ENCODE measurements around the gene ABCA9.

Gene ABCA9

DNA sequence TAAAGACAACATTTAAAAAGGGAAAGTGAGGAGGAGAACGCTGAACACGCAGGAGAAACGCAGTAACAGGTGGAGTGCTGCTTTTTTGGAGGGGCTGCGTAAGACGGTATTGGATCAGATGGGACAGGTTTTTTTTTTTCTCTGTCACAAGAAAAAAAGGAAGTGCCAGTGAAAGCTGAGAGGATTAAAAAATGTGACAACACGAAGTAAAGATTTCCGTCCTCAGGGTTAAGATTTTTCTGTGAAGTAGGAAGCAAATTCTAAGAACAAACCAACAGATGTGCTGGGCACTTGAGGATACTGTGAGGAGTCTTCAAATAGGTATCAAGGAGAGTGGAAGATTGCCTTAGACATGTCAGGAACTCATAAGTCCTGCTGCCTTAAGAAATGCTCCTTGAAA lies 5.8 kb upstream of the ABCA9 start:
- in situ Hi-C loops (cut with MboI; ENCODE audit: low sequenced_read_pairs), result no loop called here

DNA sequence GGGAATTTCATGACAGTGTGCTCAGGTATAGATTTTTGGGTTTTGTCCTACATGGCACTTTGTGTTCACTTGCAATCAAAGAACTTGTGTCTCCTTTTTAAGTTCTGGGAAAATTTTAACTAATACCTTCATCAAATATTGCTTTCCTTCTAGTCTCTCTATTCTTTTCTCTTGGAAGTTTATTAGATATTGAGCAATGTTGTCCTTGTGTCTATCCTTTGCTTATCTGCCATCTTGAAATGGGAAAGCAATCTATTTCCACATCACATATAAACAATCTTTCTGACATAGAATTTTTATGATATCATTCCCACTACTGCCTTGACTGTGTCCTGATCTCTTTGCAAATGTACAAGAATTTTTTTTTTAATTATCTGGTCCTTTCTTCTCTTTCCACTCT lies 4.4 kb upstream of the ABCA9 start:
- in situ Hi-C loops (cut with MboI; ENCODE audit: low sequenced_read_pairs), result no loop called here

DNA sequence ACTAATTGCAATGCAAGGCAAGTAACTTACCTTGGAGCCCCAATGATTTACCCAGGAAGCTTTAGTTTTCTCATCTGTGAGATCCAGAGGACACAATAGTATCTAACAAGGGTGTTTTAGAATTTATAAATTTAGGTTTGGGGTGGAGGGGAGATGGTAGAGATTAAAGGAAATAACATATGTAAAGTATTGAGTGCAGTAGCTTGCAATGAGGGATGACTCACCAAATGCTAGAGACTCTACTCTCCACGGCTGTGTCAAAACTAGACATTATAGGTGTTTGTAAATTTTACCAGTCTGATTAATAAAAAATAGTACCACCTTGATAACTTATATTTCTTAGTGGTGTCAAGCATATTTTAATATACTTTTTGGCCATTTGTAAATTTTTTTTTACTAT lies 3.7 kb upstream of the ABCA9 start:
- in situ Hi-C loops (cut with MboI; ENCODE audit: low sequenced_read_pairs), result no loop called here

DNA sequence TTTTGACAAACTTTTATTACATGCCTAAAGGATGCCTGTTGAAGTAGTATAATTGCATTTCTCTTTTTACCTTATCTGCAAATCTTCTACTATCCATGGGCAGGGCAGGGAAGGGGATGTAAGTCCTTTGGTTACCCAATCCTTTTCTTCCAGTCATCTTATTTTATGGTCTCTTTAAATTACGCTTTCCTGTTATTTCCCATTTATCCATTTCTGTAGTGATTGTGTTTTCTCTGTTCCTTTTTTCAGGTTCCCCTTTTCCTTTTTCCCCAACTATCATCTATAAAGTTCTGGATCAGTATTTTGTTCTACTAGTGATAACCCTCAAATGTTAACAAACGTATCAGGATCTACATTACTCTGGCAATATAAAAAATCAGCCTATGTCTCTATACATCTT lies 3.3 kb upstream of the ABCA9 start:
- in situ Hi-C loops (cut with MboI; ENCODE audit: low sequenced_read_pairs), result no loop called here

DNA sequence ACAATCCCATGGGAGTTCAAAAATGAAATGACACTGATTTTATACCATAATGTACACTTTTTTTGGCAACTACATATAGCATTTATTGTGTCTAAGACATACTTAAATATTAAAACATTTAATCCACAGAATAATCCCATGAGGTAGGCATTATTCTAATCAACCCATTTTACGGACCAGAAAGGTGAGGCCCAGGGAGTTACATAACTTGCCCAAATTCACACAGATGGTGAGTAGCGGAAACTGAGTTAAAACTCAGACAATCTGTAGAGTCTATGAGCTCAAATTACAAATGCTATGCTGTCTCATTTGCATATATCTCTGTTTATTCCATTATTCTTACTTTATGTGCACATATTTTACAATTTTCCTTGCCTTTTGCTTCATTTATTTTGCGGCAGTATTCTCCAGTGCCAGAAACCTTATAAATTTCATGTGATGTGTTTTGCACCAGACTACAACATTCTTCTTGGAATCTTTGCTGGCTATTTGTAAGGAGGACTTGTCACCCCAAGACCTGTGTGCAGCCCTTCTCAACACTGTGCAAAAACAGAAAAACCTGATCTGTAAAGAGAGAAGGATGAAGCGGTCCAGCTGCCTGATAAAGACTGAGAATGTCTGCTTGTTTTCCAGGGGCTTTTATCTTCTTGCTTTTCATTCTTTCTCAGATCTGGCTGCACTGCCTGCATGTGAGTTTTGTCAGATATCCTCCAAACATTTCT lies 2.3 kb upstream of the ABCA9 start:
- in situ Hi-C loops (cut with MboI; ENCODE audit: low sequenced_read_pairs), result no loop called here

DNA sequence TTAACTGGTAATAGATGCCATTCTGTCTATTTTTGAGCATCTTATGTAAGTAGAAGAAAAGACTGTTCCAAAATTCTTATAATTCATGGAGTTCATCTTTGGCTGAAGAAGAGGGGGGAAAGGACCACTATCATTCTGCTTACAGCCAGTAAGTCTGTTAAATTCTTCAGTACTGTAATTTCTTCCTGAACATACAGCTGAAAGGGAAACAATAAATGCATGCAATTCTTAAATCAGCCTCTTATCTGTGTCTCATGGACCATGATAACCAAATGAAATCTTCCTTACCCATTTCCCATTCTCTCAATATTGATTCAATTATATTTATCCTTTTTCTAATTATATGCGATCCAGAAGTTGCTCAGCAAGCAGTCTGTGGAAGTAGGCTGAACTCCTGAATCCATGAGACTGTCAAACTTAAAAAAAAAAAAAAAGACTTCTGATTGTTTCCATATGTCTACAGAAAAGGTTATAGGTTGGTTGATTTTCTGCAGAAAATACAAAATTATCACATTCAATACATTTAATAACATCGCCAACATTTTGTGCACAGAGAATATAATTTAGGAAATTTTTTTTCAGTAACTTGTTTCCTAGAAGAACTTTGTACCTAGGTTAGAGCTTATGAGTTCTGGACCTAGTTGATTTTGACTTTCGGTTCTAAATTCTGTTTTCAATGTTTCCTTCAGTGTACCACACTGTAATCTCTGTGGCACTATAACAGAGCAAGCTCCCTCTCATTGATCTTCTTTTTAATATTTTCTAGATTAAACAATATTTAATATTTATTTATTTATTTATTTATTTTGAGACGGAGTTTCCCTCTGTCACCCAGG lies 1.2 kb upstream of the ABCA9 start:
- in situ Hi-C loops (cut with MboI; ENCODE audit: low sequenced_read_pairs), result no loop called here

DNA sequence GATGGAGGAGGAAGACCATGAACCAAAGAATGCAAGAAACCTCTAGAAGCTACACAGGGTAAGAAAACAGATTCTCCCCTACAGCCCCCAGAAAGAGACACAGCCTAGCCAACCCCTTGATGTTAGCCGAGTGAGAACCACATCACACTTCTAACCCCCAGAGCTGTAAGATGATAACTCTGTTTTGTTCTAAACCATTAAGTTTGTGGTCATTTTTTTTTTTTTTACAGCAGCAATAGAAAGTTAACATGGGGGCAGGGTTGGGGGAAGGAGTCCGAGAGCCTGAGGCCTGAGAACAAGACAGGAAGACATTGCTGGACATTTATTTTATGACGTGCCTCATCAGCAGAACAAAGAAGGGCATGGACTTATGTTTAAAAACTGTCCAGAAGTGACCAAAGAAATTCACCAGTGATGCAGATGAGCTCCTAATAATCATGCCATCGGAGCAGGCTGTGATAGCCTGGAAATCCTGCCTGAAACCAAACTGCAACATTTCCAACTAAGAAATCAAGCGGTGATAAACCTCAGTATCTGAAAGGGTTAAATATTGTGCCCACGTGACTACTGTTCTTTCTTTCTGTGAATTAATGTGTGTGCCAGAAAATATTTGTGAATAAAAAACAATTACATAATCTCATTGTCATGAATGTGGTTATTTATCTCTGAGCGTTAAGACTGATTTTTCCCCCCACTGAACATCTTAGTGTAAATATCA lies 1.1 kb downstream of the ABCA9 start:
- in situ Hi-C loops (cut with MboI; ENCODE audit: low sequenced_read_pairs), result no loop called here

DNA sequence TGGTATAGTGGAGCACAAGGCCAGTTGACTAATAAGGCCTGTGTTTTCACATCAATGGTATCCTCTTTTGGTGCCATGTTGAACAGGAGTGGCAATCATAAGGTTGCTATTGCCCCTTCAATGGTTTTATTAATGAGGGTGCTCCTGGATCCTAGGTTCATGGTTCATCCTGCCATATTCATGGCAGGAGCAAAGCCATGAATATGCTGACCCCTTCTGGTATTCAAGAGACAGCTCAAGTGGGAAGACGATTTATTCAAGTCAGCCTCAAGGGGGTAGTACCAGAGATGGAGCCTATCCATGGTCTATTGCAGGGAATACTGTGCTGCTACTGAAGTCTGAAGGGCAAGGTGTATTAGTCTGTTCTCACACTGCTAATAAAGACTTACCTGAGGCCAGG lies 2.6 kb downstream of the ABCA9 start:
- in situ Hi-C loops (cut with MboI; ENCODE audit: low sequenced_read_pairs), result no loop called here

DNA sequence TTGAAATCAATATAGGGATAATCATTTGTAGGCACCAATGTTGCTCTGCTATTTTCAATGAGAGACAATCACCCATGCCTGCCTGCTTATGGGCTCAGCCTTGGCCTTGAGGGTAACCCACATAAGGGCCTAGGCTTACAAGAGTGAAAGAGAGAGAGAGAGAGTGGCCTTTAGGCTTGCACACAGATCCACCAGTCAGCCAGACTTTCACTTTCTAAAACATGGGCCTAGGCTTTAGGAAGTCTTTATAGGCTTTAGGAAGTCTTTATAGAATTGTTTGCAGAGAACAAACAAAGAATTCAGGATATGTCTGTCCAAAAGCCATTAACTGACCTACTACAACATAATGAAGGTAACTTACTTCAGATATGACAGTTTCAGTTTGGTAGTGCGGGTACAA lies 3.4 kb downstream of the ABCA9 start:
- in situ Hi-C loops (cut with MboI; ENCODE audit: low sequenced_read_pairs), result no loop called here

DNA sequence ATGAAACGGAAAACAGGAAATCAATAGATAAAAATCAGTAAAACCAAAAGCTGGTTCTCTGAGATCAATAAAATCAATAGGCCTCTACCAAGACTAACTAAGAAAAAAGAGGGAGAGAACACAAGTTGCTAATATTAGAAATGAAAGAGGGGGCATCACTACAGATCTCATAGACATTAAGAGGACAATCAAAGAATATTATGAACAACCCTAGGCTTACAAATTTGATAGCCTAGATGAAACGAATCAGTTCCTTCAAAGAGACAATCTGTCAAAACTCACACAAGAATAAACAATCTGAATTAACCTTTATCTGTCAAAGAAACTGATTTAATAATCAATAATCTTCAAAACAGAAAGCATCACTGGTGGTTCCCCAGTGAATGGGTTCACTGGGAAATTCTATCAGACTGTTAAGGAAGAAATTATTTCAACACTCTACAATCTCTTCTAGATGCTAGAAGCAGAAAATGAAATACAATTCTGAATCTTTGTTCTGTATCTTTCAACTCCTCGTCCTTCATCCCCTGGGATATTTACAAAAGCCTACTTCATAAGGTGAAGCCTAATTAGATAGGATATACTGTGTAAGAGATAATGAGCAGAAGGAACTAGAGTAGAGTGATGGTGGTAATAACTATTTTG lies 4.4 kb downstream of the ABCA9 start:
- in situ Hi-C loops (cut with MboI; ENCODE audit: low sequenced_read_pairs), result no loop called here

DNA sequence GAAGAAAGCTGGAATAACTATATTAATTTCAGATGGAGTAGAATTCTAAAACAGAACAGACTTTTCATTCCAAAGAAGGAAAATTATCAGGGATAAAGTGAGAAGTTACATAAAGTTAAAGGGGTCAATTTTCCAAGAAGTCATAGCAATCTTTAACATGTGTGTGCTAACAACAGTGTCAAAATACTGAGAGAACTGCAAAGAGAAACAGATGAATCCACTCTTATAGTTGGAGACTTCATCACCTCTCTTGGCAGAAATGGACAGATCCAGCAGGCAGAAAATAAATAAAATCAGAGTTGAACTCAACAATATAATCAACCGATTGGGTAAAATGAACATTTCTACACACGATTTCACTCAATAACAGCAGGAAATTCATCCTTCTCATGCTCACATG lies 5.4 kb downstream of the ABCA9 start:
- in situ Hi-C loops (cut with MboI; ENCODE audit: low sequenced_read_pairs), result no loop called here

DNA sequence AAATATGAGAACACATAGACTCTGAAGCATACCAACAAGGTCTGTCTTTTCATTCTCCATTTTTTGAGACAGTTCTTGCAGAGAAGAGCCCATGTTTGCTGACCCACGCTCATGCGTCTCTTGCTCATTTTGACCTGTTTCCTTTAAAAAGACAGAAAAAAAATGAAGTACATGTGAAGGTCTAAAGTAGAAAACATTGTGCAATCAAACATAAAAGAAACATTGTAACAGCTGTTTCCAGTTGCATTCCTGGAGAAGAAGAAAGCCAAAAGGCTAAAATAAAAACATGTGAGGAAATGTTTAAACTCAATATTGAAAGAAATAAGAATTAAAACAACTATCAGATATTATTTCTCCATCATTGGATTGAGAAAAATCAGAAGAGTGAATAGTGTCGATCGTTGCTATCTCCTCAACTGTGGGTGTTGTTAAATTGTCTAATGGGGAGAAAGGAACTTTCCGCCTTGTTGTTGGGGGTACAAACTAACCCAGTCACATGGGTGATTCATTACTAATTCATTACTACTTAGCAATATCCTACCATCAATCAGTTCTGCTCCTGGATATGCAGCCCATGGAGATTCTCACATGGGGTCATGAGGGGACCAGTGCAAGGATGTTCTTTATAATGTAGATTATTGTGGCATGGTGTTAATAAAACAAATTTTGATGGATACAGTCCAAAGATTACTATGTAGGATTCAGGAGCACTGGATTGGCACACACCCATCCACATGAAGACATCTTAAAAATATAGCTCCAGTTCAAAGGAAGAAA lies 9.5 kb downstream of the ABCA9 start:
- in situ Hi-C loops (cut with MboI; ENCODE audit: low sequenced_read_pairs), result no loop called here

DNA sequence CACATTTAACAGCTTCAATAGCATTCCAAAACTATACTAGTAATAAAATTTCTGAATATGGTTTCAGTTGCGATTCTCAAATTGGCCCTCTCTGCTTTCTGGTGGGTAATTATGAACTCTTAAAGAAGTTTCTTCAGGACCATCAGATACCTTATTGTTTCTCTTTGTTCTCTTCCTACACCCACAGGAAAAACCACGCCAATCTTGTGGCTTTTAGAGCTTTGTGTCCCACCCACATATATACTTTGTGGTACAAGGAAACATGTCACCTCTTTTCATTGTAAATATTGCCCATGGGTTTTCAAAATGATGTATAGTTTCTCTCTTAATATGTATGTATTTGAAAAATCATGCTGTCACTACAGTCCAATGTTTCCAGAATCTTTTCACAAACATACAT lies 12.1 kb downstream of the ABCA9 start:
- in situ Hi-C loops (cut with MboI; ENCODE audit: low sequenced_read_pairs), result no loop called here

DNA sequence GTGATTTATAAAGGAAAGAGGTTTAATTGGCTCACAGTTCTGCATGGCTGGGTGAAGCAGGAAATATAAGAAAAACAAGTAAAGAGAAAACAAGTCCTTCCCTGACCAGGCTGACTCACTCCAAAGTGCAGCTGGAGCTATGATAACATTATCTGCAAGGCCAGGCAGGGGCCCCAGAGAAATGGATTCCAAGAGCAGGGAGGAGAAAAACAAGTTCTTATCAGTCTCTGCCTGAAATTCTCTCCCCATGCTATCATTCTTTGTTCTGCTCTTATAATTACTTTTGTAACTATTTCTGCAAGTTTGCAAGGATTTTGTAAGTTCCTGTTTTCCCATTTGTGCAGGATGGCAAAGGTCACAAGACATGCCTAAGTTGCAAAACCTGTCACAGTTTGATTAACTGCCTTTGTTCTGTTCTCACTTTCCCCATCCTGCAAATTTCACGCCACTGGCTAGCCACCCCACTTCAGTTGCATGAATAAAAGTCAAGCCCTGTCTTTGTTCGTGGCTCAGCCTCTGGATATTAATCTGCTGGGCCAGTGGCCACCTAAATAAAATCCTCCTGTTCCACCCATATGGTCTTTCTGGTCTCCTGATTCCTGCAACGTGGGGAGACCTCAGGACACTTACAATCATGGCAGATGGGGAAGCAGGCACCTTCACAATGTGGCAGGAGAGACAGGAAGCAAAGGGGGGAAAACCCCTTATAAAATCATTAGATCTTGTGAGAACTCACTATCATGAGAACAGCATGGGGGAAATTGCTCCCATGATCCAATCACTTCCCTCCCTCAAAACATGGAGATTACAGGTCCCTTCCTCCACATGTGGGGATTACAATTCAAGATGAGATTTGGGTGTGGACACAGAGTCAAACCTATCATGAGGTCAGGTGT lies 13.1 kb downstream of the ABCA9 start:
- in situ Hi-C loops (cut with MboI; ENCODE audit: low sequenced_read_pairs), result no loop called here

DNA sequence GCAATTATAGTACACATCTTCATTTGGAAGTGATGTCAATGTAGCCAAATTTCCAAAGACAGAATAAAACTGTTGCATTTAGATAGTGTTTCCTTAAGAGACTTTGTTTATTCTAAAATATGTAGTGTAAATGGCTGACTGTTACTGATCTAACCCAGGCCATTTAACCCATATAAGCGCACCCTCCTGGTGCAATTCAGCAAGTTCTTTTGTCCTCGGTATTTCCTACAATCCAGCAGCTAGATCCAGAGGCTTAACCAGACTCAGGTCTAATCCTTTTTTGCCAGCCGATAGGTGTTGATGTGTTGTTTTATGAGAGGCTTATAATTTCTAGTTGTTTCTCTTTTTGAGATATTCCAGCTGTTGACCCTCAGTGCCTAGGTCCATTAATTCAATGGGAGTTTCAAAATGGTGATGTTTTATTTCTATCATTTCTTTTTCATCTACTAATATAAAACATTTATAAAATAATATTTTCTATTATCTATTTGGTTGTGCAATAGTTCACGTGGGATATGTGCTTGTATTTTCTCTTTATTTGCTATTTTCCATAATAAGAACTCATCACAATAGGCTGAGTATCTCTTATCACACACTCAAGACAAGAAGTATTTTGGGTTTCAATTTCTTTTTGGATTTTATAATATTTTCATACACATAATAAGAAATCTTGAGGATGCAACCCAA lies 14.5 kb downstream of the ABCA9 start:
- in situ Hi-C loops (cut with MboI; ENCODE audit: low sequenced_read_pairs), result no loop called here

DNA sequence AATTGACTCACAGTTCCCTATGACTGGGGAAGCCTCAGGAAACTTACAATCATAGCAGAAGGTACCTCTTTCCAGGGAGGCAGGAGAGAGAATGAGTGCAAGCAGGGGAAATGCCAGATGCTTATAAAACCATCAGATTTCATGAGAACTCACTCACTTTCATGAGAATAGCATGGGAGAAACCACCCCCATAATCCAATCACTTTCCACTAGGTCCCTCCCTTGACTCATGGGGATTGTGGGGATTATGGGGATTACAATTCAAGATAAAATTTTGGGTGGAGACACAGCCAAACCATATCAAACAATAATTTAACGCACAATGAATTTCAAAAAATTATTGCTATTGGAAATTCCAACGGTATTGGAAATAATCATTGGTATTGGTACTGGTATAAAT lies 15.1 kb downstream of the ABCA9 start:
- in situ Hi-C loops (cut with MboI; ENCODE audit: low sequenced_read_pairs), result no loop called here

DNA sequence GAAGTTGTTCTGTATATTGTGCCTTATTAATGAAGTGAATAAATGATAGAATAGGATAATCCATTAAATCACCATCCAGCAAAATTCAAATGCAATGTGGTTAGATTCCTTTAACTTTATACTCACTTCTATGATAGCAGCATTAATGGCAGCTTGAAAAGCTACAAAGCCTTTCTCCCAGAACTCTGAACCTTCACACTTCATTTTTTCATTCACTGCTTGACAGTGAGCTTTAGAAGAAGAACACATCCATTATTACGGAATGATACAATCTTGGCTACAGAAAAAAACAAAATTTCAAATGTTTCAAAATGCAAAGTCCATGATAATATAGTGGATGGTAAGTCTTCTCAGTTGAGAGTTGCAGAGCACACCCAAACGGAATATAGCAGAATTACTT lies 16.4 kb downstream of the ABCA9 start:
- in situ Hi-C loops (cut with MboI; ENCODE audit: low sequenced_read_pairs), result no loop called here

DNA sequence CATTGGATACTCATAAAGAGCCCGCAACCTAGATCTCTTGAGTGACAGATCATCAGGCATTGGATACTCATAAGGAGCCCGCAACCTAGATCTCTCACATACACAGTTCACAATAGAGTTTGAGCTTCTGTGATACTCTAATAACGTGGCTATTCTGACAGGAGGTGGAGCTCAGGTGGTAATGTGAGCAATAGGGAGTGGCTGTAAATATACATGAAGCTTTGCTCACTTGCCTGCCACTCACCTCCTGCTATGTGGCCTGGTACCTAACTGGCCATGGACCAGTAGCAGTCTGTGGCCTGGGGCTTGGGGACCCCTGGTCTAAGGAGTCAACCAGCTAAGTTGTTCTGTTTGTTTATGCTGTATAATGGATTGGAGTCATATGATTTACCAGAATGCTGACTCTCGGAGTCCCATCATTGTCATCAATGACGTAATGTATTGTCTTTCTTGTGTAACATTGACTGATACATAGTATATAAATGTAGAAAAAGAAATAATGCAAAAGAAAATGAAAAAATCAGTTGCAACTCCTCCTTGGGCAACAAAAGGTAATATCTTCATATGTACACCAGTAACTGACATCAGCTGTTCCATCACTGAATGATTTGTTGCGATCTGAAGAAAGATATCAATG lies 17.5 kb downstream of the ABCA9 start:
- in situ Hi-C loops (cut with MboI; ENCODE audit: low sequenced_read_pairs), result no loop called here

DNA sequence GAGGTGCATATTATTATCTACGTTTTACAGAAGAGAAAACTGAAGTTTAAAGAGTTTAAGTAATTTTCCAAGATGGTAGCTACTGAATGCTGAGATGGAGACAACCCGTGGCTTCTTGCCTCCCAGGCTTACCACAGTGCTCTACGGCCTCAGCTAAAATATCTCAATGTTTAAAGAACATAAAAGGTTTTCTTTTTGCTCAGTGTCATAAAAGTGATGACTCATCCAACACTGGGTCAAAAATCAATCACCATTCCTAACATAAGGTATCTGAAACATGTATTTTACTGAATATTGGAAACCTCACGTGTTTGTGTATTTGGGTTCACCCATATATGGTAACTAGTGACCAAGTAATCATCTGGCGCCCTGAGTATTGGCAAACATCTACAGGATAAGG lies 18.4 kb downstream of the ABCA9 start:
- in situ Hi-C loops (cut with MboI; ENCODE audit: low sequenced_read_pairs), result no loop called here
